Measurements from ENCODE around the gene EDN1.

EDN1 gene

GRCh38 chr6:12345694-12346058, 55.5 kb downstream of the EDN1 start:
- Histone ChIP-seq H3K27ac (replicated peaks) (no peak overlapping the region), H3K4me3 (replicated peaks; ENCODE audit: insufficient read depth, low read length) (no peak overlapping the region), H3K27me3 (ENCODE audit: insufficient read depth, poor library complexity, severe bottlenecking) (no peaks in the 10 kb centered on the region)
- TF ChIP-seq CTCF (IDR thresholded peaks at IDR 0.05; ENCODE audit: insufficient read depth, low read length) (no peak), SPI1 (IDR thresholded peaks at IDR 0.05; ENCODE audit: borderline replicate concordance, low read depth) (no peak), GABPA (IDR thresholded peaks at IDR 0.05; ENCODE audit: low read depth) (no peak), POLR2AphosphoS5 (IDR thresholded peaks at IDR 0.05; ENCODE audit: low read depth) (no peak), REST (IDR thresholded peaks at IDR 0.05; ENCODE audit: insufficient replicate concordance, low read depth) (no peak)
- no peak for DNase-seq (ENCODE audit: low read depth in 1 of 2, low spot score in 1 of 2)

Measured in HL-60 (cell line).